G401.6 (cell line): ENCODE measurements around the gene DOP1B.
"Not testable (repeated sequence)": the region's sequence is repeated elsewhere in the genome, so short reads cannot be mapped to it uniquely, and the experiment has no call there.

Source experiments
- FAIRE-seq: peaks from 2 replicates; lab custom pipeline; 2012; peaks lifted over from hg19 to GRCh38; lab: Jason Lieb, UNC

DOP1B gene

DNA sequence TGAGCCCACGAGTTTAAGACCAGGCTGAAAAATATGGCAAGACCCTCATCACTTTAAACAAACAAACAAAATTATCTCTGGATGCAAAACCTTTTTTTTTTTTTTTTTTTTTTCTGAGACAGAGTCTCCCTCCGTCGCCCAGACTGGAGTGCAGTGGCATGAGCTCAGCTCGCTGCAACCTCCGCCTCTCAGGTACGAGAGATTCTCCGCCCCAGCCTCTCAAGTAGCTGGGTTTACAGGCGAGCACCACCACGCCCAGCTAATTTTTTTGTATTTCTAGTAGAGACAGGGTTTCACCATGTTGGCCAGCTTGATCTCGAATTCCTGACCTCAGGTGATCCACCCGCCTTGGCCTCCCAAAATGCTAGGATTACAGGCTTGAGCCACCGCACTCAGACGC, 16.8 kb upstream of the DOP1B start:
- not testable (repeated sequence) for FAIRE-seq

DNA sequence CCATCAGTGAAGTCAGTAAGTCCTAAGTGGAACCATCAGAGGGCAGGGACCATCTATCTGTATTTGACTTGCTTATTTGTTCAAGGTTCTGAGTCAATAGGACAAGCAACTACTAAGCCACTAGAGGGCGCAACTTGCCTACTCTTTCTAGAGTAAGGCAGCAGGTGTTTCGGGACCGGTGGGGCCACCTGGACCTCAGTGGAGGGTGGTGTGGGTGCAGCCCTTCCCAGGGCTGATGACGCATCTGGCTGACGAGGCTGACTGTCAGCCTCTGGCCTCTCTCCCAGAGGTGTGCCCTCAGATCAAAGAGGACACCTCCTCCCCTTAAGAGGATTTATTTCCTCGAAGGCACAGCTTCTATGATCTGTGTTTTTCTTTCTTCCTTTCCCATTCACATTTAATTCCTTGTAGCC, 15.1 kb upstream of the DOP1B start:
- FAIRE-seq, result peak; percentile 86

DNA sequence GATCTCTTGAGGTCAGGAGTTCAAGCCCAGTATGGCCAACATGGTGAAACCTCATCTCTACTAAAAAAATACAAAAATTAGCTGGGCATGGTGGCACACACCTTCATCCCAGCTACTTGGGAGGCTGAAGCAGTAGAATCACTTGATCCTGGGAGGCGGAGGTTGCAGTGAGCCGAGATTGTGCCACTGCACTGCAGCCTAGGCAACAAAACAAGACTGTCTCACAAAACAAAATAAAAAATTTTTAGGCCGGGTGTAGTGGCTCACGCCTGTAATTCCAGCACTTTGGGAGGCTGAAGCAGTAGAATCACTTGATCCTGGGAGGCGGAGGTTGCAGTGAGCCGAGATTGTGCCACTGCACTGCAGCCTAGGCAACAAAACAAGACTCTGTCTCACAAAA, 12.4 kb upstream of the DOP1B start:
- not testable (repeated sequence) for FAIRE-seq

DNA sequence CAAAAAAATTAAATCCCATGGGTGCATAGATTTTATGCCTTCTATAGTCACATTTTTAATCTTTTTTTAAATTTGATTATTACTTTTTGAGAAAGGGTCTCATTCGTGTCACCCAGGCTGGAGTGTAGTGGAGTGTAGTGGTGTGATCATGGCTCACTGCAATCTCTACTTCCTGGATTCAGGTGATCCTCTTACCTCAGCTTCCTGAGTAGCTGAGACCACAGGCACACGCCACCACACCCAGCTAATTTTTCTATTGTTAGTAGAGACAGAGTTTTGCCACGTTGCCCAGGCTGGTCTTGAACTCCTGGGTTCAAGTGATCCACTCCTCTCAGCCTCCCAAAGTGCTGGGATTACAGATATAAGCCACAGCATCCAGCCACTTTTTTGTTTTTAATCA, 11.4 kb upstream of the DOP1B start:
- FAIRE-seq, result no peak

DNA sequence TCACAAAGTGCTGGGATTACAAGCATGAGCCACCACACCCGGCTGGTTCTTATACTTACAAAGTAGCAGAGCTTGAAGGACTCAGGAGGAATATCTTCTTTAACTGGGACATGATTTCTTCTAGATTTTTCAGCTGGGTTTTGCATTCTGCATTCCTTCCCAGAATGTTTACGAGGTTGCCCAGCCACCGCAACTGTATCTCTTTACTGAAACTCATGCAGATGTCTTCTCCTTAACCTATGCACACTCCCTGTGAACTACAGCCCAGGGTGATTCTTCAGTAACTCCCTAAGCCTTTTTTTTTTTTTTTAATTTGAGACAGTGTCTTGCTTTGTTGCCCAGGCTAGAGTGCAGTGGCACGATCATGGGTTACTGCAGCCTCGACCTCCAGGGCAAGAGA, 8.7 kb upstream of the DOP1B start:
- FAIRE-seq, result no peak

DNA sequence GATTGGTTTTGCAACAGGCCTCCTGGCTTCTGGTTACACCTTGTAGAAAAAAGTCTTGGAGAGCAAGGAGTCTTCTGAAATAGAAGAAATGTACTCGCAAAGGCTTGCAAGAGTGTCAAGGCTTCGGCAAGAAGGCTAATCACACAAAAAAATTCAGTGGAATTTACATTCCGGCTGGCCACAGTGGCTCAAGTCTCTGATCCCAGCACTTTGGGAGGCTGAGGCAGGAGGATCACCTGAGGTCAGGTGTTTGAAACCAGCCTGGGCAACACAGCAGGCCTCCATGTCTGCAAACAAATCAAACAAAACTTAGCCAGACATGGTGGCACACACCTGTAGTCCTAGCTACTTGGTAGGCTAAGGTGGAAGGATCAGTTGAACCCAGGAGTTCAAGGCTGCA, 7.7 kb upstream of the DOP1B start:
- FAIRE-seq, result no peak

DNA sequence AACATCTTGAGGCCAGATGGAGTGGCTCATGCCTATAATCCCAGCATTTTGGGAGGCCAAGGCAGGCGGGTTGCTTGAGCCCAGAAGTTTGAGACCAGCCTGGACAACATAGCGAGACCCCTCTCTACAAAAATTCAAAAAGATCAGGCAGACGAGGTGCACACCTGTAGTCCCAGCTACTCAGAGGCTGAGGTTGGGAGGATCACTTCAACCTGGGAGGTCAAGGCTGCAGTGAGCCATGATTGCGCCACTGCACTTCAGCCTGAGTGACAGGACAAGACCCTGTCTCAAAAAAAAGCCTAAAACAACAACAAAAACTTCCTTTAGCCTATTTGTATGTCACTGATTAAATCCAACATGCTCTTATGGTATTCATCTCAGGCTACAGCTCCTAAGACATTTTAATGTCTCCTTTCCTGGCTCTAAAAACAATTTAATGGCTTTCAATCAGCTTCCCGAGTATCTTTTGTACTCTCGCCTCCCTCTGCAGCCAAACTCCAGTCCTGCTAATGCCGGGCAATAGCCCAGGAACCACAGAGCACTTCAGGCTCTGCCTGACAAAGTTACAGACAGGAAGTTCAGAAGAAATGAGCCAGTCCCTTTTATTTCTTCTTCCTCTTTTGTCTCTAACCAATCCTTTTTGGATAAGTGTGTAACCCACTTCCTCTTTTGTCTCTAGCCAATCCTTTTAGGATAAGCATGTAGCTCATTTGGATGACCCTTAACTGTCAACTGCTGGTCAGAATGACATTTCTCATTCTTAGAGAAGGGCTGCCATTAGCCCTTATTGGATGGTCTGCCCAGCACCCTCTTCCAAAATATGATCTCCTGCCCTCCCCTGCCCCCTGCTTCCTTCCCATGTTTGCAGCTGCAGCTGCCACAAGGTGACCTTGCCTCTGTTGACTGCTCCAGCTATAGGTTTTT, 6.6 kb upstream of the DOP1B start:
- FAIRE-seq, result no peak

DNA sequence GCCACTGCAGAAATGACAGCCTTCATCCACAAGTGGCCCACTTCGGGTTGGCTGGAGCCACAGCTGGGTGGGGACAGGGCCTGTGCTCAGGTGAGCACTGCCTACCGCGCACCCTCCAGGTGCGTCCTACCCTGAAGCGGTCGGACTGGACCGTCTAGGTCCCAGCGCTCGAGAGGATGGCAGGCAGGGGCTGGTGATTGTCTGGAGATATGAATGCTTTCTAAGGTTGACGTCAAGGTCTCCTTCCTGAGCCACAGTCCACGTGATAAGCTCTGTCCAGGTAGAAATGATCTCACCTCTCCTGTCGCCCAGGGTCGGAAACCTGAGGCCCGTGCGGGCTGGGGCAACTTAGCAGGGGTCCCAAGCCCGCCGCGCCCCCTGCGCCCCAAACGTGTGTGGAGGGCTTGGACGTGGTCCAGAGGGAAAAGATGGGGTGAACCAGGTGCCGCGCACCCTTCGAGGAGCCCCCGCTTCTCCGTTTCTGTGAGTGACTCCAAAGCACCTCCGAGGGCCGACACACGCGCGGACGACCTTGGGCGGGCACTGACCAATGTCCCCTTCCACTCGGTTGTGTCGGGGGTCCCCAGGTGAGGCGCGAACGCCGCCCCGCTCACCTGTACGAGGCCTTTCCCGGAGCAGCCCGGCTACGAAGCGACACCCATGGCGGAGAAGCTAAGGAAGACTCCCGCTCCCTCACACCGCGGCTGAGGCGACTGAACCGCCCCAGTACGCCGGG, 853 bp upstream of the DOP1B start:
- no peak for FAIRE-seq

DNA sequence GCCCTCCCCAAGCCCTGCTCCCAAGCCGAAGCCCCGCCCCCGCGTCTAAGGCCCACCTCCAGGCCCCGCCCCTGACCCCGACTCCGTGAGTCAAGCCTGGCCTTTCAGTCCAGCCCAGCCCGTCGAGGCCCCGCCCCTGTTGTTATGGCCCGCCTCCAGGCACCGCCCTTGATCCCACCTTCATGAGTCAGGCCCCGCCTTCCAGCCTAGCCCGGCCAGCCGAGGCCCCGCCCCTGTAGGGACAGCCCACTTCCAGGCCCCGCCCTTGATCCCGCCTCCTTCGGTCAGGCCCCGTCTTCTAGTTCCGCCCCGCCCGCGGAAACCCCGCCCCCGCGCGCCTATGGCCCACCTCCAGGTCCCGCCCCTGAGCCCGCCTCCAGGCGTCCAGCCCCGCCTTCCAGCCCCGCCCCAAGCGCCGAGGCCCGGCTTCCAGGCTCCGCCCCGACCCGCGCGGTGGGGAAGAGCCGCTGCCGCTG, 247 bp upstream of the DOP1B start:
- FAIRE-seq, result peak; percentile 96

DNA sequence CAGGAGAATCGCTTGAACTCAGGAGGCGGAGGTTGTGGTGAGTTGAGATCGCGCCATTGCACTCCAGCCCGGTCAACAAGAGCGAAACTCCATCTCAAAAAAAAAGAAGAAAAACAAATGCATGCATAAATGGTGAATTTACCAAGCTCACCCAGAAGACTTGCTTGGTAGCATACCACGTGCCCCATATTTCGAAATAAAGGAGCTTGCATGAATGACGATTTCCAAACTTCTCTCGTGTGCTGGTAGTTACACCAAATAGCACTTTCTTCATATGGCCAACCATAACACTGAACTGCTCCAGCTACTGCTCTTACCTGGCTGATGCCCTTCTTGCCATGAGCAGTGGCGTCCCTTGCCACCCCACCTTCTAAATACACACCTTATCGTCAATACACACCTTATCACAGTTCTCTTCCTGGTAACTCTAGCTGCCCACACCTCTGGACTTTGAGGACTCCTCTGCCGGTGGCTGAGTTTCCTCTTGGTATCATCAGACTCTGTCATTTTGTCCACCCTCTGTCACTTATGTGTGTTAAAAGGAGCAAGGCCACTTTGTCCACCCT, 2.8 kb downstream of the DOP1B start:
- FAIRE-seq, result no peak

DNA sequence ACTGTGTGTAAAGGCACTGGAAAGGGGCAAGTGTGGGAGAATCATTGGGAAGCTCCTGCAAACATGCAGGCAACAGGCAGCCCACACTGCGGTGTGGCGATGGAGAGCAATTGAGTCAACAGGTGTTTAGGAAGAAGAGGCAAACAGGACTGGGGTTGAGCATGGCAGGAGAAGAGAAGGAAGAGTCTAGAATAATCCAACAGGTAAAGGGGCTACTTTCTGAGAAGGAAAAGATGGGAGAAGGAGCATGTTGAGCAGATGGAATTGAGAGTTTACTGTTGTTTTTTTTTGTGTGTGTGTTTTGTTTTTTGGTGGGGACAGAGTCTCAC, 4.2 kb downstream of the DOP1B start:
- no peak for FAIRE-seq

DNA sequence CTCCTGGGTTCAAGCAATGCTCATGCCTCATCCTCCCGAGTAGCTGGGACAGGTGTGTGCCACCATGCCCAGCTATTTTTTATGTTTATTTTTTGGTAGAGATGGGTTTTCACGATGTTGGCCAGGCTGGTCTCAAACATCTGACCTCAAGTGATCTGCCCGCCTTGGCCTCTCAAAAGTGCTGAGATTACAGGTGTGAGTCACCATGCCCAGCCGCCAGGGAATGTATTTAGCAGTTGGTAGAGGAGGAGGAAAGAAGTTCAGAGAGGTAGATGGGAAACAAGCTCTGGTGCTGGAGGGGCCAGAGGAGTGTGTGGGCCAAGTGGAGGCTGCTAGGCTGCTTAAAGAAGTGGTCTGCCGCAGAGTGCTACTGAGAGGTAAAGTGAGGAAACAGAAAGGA, 6.0 kb downstream of the DOP1B start:
- no peak for FAIRE-seq

DNA sequence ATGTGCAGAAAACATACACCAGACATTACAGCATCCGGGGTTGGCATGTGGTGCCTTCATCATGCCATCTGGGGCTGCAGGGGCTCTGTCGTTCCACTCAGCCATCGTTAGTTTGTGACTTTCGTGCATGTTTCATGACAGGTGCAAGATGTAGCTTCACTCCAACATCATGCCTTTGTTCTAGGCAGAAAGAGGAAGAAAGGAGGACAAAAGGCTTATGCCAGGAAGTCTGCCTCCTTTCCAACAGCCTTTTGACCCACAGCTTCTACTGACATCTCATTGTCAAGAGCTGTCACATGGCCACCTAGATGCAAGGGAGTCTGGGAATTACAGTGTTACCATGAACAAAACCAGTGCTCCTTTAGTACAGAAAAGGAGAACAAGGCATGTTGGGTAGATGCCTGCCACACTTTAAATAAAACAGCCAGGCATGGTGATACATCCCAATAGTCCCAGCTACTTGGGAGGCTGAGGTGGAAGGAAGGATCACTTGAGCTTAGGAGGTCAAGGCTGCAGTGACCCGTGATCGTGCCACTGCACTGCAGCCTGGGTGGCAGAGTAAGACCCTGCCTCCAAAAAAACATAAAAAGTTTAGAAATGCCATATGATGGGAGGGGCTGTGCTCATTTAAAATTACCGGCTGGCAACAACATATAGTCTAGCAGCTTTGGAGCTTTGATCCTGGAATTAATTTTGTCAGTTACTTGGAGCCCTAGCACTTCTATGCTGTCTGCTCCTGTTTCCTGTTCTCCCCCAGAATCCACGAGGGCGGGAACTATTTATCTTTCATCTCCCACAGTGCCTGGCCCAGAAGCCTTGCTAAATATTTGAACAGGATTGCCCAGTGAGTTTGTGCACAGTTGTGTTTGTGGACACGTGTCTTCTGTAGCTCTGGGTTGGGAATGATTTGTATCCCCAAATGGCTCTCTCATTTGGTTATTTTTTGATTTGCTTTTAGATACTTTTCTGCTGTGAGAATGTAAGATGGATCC, 7.4 kb downstream of the DOP1B start:
- FAIRE-seq, result no peak

DNA sequence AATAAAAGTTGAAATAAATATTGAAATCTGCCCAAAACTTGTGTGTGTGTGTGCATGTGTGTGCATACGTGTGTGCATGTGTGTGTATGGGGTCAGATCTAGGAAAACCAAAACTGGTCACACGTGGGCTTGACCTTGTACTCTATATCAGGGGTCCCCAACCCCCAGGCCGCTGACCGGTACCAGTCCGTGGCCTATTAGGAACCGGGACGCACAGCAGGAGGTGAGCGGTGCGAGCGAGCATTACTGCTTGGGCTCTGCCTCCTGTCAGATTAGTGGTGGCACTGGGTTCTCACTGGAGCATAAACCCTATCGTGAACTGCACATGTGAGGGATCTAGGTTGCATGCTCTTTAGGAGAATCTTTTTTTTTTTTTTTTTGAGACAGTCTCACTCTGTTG, 8.7 kb downstream of the DOP1B start:
- no peak for FAIRE-seq

DNA sequence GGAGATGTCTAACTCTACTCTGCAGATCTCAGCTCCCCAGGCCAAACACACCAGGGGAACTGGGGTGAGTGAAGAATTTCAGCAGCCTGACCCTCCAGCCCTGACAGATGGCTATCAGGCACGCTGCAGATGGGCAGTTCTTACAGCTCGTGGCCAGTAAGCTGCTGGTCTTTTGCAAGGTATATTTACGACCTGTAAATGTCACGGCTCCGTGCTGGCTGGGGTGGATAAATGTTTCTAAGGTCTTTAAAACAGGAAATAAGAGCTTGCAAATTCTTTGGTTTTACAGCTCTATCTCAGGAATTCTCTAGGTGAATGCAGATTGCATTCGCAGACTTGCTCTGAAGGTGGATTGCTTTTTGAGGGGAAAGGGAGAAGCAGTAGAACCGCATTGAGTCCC, 10.1 kb downstream of the DOP1B start:
- peak; percentile 46 for FAIRE-seq

DNA sequence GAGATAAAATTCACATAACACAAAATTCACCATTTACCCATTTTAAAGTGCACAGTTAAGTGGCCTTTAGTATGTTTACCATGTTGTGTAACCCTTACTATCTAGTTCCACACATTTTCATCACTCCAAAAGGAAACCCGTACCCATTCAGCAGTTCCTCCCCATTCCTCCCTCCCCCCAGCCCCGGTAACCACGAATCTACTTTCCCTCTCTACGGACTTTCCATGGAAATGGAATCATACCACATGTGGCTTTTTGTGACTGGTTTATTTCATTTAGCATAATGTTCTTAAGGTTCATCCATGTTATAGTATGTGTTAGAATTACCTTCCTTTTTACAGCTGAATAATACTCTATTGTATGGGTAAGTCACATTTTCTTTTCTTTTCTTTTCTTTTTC, 10.9 kb downstream of the DOP1B start:
- no peak for FAIRE-seq

DNA sequence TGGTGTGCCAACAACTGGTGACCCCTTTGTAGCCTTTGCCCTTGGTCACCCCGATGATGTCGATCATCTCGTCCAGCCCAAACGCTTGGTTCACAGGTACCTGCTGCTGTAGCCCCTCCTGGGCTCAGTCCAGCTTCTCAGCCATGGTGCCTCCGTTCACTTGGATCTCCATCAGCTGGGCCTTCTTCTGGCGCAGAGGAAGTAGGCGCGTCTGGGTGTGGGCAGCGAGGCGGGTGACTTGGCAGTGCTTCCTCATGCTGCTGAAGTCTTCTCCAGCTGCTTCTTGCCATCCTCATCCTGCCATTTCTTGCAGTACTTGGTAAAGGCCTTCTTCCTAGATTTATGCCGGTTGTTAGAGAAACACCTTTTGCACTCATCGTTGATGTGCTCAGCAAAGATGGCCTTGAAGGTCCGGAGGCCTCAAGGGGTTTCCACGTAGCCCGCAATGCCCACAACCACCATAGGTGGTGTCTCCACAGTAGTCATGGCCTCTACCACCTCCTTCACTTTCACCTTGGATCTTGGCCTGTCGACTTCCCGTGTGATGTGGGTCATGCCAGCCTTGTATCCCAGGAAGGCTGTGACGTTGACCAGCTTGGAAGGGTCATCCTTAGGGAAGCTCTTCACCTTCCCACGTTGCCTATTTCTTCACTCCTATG, 13.0 kb downstream of the DOP1B start:
- no peak for FAIRE-seq

DNA sequence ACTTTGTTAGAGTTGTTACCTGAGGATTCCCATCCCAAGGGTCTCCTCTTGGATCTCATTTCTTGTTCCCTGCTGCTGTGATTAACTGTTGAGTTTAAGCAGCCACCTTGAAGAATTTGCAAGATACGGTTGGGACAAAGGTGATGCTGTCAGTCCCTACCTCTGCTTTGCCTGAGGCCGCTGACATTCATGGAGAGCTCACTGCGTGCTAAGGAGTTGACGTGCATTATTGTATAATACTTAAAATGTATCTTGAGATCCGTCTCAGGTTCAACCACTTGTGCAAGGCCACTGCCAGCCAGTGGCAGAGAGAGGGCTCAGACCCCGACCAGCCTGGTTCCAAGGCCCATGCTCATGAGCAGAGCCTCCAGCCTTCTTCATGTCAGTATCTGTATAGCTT, 14.2 kb downstream of the DOP1B start:
- FAIRE-seq, result no peak

DNA sequence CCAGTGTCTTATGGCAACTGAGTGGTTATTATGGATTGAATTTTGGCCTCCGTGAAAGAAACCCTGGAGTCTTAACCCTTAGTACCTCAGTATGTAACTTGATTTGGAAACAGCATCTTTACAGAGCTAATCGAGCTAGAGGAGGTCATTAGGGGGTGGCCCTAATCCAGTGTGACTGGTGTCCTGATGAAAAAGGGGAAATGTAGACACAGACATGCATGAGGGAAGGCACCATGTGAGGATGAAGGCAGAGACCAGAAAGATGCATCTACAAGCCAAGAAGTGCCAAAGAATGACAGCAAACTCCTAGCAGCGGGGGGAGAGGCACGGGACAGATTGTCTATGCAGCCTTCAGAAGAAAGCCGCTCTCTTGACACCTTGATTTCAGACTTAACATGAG, 14.7 kb downstream of the DOP1B start:
- no peak for FAIRE-seq

DNA sequence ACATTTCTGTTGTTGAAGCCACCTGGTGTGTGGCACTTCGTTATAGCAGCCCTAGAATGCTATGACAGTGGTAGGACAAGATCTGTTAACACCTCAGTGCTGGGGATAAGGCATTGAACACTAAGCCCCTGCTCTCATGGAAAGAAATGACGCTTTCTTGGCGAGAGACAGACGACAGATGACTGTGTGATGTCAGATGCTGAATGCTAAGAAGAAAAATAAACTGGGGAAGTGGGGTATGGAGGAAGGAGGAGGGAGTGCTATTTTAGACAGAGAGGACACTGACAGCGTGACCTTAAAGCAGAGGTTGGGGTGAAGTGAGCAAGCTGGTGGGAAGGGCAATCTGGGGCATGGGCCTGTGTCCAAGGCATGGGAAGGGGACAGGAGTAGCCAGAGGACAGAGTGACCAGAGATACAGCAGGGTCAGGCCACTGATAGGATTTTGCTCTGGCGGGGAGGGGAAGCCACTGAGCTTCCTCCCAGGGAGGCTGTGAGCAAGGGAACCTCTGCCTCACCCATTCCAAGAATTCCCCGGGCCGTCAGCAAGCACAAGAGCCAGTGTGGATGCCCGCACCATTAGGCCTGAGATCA, 15.2 kb downstream of the DOP1B start:
- FAIRE-seq, result no peak

DNA sequence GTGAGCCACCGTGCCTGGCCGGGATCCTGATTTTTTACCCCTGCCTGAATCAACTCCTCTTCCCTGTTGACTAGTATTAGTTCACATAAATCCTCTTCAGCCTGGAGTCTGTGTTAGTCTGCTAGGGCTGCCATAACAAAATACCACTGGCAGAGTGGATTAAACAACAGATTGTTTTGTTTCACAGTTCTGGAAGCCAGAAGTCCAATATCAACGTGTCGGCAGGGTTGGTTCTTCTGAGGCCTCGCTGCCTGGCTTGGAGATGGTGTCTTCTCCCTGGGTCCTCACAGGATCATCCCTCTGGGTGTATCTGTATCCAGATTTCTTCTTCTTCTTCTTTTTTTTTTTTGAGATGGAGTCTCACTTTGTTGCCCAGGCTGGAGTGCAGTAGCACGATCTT, 18.2 kb downstream of the DOP1B start:
- FAIRE-seq, result no peak
